Placental pericyte (primary cell): Measurements from ENCODE around the gene NPS. TPM values are rescaled to one million over a fixed set of nuclear protein-coding genes. Genes with fewer than 3 reads are reported as not detected.

ENCODE experiments used
- total RNA-seq: library from RNA; depleted of rRNA; stranded (reverse); fragments of >200 nt; gene quantifications from 2 replicates; pipeline ENCODE4 v1.2.3, GENCODE V29; 2012

Gene NPS
- total RNA-seq, result not detected in 2 replicates

GRCh38 chr10:127549009-127549408, at the start of gene NPS:
Gene NPS (plus strand): TSS chr10:127549309. CDS start chr10:127549369, 60 bp downstream.

Other genes with a start within 250 kb of the NPS start
- gene FOXI2, start 187.9 kb downstream of the NPS start, total RNA-seq, result not detected in 2 replicates